NCI-H82 treated with DMSO at 0.1 percent for 48 hours (cell line): ENCODE results near the gene CD19.
"Not testable (repeated sequence)": the region's sequence is repeated elsewhere in the genome, so short reads cannot be mapped to it uniquely, and the experiment has no call there.

Source experiments
- DNase-seq: peaks from one replicate; lab custom pipeline; 2025; ENCODE audit not compliant: unreplicated experiment; lab: John Stamatoyannopoulos, UW

CD19 gene

DNA sequence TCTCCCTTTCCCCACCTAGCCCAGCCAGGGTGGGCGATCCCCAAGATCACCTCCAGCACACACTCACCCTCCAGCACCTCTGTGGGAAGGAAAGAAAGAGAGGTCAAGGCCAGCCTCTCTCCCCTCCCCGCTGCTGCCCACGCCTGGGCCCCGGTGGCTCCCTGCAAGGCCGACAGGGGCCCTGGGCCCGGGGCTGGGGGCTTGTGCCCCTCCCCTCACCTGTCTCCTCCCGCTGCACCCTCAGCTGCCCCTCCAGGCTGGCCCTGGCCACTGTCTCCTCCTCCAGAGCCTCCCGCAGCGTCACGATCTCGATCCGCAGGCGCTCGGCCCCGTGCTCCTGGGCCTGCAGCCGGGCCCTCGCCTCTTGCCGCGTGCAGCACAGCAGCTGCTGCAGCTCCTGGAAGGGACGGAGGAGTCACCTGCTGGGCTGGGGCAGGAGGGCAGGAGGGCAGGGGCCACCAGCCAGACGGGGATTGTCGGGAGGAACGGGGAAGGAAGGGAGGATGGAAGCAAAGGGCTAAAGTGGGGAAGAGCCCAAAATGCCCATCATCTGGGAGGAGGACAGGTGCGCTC lies 25.9 kb upstream of the CD19 start:
- no peak for DNase-seq

DNA sequence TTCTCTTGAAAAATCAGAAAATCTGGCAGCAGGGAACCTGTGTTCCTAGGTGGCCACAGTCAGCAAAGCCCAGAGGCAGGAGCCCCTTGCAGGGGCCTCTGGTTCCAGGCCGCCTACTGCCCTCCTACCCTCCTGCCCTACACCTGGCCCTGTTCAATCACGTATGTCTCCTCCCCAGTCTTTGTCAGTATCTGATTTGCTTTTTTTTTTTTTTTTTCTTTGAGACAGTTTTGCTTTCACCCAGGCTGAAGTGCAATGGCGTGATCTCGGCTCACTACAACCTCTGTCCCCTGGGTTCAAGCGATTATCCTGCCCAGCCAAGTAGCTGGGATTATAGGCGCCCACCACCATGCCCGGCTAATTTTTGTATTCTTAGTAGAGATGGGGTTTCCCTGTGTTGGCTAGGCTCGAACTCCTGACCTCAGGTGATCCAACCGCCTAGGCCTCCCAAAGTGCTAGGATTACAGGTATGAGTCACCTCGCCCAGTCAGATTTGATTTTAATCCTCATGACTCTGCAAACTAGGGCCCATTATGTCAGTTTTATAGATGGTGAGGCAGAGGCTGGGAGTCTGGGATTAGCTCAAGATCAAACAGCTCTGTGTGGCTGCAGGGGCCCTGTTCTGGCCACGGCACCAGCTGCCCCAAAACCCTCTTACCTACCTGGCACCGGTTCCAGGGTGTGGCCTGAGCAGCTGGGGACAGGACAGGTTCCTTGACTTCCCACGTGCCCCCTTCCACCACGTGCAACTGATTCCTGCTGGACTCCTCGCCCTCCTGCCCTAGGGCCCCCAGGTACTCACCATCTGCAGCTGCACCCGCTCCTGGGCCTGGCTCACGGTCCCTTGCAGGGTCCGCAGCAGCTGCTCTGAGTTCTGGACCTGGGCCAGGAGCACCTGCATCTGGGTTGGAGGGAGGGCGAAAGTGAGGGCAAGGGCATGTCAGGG lies 21.4 kb upstream of the CD19 start:
- peak; percentile 41 for DNase-seq

DNA sequence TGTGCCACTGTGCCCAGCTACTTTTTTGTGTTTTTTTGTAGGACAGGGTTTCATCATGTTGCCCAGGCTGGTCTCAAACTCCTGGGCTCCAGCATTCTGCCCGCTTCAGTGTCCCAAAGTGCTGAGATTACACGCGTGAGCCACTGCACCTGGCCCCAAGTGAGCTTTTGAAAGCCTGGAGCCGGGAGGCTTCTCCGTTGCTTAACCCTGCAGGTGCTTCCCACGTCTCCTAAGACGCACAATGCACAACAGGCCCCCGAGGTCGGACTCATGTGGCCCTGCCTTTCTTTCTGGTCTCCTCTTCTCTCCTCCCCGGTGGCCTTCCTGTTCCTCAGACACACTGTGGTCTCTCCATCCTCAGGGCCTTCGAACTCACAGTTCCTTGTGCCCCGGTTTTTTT lies 19.2 kb upstream of the CD19 start:
- DNase-seq: no peak

DNA sequence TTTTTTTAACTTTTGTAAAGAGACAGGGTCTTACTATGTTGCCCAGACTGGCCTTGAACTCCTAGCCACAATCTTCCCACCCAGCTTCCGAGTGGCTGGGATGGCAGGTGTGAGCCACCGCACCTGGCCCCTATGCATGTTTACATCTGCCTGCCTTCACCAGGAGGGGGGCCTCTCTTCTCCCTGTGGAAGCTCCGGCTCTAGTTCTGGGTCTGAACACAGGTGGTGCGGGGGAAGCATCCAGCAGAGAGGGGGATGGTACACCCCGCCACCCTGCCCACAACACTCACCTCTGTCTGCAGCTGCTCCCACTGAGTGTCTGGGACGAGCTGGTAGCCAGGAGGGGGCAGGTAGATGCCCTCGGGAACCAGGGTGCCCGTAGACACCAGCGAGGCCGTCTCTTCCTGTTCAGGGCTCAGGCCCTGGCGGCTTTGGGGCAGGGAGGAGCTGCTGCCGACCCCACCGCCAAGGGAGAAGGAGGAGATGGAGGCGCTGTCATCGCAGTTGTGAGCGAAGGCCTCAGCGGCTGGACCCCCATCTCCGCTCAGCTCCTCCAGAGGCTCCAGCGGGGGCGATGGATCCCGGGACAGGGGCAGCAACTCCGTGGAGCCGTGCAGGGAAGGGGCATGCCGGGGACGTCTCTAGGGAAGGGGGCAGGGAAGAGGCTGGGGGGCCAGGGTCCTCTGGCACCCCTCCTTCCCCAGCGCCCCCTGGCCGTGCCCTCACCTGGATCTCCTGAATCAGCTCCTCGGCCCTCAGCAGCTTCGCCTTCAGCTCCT lies 17.6 kb upstream of the CD19 start:
- no peak for DNase-seq

DNA sequence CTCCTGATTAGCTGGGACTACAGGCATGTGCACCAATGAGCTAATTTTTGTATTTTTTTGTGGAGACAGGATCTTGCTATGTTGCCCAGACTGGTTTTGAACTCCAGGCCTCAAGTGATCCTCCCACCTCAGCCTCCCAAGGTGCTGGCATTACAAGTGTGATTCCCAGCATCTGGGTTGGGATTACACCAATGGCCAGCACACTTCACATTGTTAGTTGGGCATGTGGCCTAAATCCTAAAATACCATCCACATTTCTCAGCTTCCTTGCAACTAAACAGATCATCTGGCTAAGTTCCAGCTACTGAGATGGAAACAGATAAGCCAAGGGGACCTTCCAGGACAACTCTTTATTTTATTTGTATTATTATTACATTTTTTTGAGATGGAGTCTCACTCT lies 16.6 kb upstream of the CD19 start:
- DNase-seq: no peak

DNA sequence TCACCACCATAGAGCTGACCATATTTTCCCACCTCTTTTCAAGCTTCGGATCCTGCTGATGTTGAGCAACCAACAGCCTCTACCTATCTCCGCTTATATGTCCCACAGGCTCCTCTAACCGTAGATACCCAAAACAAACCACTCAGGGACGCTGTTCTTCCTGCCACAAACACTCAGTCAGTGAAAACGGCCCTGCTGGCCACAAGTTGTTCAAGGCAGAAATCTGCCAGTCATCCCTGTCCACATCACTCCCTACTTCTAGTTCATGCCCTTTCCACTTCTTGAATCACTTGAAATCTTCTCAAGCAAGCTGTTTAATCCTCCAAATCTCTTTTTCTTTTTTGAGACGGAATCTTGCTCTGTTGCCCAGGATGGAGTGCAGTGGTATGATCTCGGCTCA lies 14.7 kb upstream of the CD19 start:
- no peak for DNase-seq

DNA sequence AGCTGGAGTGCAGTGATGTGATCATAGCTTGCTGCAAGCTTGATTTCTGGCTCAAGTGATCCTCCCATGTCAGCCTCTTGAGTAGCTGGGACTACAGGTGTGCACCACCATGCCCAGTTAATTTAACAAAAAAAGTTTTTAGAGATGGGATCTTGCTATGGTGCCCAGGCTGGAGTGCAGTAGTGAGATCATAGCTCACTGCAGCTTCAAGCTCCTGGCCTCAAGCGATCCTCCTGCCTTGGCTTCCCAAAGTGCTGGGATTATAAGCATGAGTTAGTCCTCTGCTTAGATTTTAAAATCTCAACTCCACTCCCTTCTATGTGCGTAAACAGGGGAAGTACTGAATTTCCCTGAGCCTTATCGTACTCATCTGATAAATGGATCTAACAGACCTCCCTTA lies 13.1 kb upstream of the CD19 start:
- no peak for DNase-seq

DNA sequence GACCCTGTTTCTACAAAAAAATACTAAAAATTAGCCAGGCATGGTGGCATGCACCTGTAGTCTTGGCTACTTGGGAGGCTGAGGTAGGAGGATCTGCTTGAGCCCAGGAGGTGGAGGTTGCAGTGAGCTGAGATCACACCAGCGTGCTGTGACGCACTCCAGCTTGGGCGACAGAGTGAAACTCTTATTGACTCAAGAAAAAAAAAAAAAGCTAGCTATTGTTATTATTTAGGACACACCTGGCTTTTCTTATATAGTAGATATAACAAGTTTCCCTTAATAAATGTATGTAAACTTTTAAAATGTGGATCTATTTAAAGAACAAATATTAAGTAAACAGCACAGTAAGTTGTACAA lies 8.6 kb upstream of the CD19 start:
- no peak for DNase-seq

DNA sequence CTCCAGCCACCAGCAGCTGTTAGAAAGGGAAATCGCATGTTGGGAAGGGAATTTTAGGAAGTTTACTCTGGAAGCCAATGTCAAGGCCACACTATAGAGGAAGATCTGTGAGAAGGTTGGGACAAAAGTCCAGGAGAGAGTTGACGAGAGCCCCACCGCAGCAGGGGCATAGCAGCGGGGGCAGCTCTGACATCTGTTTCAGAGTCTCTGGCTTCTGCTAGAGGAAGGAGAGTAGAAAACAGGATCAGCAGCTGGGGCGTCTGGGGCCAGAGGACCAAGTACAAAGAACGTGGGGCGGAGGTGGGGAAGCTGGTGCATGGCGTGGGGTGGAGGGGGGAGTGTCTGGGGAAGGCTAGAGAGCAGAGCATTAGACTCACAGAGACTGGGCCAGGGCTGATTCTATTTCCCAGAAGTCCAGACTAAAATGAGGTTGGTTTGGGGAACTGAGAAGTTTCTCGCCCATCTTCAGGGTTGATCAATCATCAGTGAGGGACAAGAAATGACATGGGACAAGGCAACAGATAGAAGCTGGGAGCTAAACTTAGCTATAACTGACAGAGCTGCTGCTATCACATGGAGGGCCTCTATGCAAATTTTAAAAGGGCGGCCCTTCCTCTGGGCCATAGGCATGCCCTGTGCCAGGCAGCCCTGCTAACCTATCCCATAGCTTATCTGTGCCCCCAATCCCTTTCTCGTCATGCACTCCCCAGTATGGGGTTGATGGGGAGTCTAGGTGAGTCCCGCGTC lies 7.9 kb upstream of the CD19 start:
- peak; percentile 55 for DNase-seq

DNA sequence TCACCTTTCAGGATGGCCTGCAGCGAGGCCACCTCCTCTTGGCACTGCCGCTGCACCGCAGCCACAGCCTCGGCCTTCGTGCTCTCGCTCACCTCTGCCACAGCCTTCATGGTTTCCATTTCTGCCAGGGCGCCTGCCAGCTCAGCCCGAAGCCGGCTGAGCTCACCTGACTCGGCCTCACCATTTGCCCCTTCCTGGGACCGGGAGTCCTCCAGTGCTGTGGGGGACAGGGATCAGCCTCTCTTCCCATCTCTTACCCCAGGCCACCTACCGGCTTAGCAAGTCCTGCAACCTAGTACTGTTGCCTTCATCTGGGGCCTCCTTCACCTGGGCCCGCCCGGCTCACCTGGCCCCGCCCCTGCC lies 7.4 kb upstream of the CD19 start:
- no peak for DNase-seq

DNA sequence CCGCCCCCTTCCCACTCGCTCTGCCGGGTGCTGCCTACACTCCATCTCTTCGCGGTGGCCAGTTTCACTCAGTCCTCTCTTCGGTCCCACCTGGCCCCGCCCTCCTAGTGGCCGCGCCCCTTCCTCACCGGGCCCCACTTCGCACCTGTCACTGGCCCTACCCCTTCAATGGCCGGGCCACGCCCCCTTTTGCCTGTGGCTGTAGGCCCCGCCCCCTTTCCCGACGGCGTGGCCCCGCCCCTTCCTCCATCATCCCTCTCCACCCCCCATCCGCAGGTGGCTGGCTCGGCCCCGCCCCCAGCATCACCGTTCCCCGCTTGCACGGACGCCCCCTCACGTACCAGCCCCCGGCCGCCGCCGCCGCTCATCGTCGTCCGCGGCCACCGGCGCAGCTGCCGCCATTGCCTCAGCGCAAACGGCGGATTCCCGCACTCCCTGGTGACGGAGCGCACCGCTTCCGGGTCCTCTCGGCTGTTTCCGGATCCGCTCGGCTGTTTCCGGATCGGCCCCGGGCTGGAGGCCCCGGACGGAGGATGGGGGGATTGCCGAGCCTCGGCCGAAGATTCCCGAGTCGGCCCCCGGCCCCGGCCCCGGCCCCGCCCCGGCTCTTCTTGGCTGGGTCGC lies 6.9 kb upstream of the CD19 start, which contains the start of gene RABEP2:
Gene RABEP2, minus strand, starts transcription at position 477 of the 624 bp plus-strand sequence. Its CDS starts 75 bp downstream, at position 402.
- DNase-seq: peak; percentile 63

DNA sequence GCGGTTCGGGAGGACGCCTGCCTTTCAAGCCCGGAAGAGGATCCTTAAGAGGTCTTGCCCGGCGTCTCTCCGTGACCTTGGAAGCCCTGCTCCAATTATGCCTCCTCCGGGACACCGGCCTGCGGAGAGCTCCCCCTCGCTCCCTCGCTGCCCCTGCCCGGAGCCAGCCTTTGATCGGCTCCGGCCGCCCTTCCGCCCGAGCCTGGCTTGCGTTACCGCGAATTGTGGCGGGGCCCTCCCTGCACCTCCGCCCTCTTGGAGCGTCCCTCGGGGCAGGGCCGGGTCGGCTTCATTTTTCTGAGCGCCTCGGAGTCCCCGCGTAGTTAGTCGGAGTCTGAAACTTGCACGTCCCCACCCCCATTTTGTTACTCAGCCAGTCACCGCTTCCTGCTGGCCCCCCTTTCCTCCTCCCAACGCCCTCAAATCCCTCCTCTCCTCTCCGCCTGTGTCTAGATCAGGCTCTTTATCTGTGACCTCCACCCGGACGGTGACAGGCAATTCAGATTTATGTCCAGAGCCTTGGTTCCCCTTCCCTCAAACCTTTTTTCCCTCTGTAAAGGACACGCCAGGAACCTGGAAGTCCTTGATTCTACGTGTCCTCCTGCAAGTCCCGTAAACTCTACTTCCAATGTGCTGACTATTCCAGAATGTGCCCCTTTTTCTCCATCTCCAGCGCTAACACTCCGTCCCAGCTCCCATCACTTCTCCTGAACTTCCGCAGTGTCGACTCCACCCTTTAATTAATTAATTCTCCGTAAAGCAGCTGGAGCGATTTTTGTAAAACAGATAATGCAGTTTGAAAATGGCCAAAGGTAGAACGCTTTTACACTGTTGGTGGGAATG lies 6.2 kb upstream of the CD19 start:
- peak; percentile 76 for DNase-seq

DNA sequence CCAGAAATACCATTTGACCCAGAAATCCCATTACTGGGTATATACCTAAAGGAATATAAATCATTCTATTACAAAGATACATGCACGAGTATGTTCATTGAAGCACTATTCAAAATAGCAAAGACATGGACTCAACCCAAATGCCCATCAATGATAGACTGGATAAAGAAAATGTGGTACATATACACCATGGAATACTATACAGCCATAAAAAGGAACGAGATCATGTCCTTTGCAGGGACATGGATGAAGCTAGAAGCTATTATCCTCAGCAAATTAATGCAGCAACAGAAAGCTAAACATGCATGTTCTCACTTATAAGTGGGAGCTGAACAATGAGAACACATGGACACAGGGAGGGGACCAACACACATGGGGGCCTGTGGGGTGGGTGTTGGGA lies 5.5 kb upstream of the CD19 start:
- not testable (repeated sequence) for DNase-seq

DNA sequence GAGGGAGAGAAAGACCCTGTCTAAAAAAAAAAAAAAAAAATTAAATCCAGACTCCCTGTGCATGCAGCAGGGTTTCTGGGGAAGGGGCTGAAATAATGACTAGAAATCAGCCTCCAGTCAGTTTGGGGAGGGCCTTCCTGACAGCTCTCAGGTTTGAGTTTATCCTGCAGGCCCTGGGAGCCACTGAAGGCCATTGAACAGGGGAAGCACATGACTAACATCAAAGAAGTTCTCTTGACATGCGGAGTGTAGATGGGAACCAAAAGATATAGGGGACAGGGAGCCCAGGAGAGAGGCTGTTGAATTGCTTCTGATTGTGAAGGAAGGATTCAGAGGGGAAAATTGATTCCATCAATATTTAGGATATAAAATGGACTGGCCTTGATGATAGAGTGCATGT lies 4.0 kb upstream of the CD19 start:
- DNase-seq: no peak

DNA sequence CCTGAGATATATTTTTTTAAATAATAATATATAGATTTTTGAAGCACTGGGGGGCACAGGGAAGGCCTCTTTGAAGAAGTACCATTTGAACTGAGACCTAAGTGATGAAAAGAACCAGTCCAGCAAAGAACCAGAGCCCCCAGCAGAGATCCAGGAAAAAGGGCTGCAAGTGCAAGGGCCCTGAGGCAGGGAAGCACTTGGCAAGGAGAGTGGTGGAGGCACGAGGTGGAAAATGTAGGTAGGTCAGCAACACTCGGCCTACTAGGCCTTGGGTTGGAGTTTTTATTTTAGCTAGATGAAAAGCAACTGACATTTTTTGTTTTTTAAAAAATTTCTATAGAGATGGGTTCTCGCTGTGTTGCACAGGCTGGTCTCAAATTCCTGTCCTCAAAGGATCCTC lies 1.6 kb upstream of the CD19 start:
- no peak for DNase-seq

DNA sequence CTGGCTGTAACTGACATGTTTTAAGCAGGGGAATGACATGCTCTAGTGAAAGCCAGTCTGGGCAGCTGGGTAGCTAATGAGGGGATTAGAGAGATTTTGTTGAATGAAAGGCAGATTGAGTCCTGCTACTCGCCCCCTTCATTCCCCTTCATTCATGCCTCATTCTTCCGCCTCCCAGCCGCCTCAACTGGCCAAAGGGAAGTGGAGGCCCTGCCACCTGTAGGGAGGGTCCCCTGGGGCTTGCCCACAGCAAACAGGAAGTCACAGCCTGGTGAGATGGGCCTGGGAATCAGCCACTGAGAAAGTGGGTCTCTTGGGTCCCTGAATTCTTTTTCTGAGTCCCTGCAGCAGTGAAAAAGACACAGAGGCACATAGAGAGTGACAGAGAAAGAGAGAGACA lies 1.1 kb upstream of the CD19 start:
- DNase-seq: peak; percentile 94

DNA sequence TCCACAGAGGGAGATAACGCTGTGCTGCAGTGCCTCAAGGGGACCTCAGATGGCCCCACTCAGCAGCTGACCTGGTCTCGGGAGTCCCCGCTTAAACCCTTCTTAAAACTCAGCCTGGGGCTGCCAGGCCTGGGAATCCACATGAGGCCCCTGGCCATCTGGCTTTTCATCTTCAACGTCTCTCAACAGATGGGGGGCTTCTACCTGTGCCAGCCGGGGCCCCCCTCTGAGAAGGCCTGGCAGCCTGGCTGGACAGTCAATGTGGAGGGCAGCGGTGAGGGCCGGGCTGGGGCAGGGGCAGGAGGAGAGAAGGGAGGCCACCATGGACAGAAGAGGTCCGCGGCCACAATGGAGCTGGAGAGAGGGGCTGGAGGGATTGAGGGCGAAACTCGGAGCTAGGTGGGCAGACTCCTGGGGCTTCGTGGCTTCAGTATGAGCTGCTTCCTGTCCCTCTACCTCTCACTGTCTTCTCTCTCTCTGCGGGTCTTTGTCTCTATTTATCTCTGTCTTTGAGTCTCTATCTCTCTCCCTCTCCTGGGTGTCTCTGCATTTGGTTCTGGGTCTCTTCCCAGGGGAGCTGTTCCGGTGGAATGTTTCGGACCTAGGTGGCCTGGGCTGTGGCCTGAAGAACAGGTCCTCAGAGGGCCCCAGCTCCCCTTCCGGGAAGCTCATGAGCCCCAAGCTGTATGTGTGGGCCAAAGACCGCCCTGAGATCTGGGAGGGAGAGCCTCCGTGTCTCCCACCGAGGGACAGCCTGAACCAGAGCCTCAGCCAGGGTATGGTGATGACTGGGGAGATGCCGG lies 769 bp downstream of the CD19 start:
- peak; percentile 48 for DNase-seq

DNA sequence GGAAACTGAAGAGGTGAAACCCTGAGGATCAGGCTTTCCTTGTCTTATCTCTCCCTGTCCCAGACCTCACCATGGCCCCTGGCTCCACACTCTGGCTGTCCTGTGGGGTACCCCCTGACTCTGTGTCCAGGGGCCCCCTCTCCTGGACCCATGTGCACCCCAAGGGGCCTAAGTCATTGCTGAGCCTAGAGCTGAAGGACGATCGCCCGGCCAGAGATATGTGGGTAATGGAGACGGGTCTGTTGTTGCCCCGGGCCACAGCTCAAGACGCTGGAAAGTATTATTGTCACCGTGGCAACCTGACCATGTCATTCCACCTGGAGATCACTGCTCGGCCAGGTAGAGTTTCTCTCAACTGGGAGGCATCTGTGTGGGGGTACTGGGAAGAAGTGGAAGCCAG lies 1.4 kb downstream of the CD19 start:
- no peak for DNase-seq

DNA sequence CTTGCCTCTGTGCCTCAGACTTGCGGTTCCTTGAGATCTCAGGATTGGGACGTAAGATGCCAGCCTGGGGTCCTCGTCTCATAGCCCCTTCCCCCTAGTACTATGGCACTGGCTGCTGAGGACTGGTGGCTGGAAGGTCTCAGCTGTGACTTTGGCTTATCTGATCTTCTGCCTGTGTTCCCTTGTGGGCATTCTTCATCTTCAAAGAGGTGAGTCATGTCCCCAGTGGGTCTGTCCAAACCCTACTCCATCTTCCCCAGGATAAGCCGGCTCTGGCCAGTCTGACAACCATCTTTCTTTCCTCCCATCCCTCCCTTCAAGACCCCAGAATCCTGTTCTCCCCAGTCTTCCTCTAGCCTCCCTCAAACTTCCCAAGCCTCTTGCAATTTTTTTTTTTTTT lies 3.6 kb downstream of the CD19 start:
- DNase-seq: no peak
